GM18499 (cell line): Measurements from ENCODE around the gene LYSMD4.

Experiments used
- ATAC-seq: cut with Tn5 transposase; IDR thresholded peaks from one replicate; pipeline ENCODE4 v1.9.1; 2021; ENCODE audit warnings: moderate number of reproducible peaks; ENCODE audit not compliant: insufficient read depth, unreplicated experiment

The LYSMD4 gene

DNA sequence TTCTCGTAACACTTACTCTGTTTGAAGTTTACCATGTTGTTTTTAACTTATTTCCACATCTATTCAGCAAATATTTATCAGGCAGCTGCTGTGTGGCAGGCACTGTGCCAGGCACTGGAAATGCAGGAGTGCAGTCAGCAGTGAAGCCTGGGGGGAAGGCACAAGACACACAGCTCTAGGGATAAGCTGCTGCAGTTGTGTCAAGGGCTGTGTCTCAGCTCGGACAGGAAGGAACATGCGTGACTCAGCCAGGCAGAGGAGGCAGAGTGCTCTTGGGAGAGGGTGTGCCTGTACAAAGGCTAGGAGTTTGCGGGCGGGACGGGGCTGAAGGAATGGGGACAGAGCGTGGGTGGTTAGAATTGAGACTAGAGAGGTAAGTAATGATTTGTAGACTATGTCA lies 24.7 kb downstream of the LYSMD4 start:
- ATAC-seq, result no peak

- ATAC-seq, result no peak
Measured at GRCh38 chr15:99707473-99708270, 25.6 kb downstream of the LYSMD4 start.

- no peak for ATAC-seq
Measured at GRCh38 chr15:99706557-99707303, 26.5 kb downstream of the LYSMD4 start.

- ATAC-seq, result no peak
Measured at GRCh38 chr15:99704444-99704838, 28.8 kb downstream of the LYSMD4 start.

DNA sequence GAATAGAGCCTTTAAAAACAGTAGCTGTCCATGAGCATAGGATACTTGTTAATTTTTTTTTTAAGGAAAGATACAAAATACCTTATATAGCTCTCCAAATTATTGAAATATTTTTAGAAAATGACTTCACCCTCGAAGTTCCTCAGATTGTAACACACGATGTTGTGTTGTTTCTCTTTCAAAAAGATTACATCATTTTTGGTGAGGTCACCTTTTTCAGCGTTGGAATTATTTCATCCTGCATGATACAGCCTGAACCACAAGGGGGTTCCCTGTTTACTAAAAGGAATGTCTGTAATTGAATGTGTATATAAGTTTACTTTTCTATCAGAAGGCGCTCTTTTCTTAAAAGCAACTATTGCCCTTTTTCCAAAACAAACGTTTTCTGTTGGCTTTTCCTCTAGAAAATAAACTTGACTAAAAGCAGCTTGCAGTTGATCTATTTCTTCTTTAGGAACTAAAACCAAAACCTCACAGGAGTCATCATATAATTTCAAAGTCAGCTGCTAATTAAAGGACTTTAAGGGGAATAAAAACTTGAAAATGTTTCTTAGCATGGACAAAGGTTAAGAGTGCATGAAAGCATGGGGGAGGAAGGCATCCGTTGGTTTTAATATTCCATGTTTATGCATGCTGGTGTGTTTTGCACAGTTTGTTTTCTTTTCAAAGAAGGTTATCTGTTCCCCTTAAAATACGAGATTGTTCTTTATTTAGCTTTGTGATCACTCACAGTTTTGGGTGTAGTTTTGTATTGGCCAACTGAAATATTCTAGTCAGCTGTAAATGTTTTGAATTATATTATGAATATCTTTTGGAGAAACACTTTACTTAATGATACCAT lies 29.4 kb downstream of the LYSMD4 start:
- peak; percentile 55 for ATAC-seq

GRCh38 chr15:99702895-99703602 lies 30.2 kb downstream of the LYSMD4 start:
- ATAC-seq, result no peak

DNA sequence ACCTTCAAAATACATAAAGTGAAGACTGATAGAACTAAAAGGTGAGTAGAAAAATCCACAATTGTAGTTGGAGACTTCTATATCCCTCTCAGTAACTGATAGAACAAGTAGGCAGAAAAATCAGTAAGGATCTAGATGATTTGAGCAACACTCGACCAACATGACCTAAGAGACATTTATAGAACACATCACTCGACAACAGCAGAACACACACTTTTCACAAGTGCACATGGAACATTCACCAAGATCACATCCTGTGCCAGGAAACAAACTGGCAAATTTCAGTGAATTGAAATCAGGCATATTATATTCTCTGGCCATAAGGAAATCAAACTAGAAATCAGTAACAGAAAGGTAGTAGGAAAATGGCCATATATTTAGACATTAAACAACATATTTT lies 37.1 kb downstream of the LYSMD4 start:
- ATAC-seq, result no peak

- no peak for ATAC-seq
Measured at GRCh38 chr15:99692825-99693224, 40.4 kb downstream of the LYSMD4 start.

DNA sequence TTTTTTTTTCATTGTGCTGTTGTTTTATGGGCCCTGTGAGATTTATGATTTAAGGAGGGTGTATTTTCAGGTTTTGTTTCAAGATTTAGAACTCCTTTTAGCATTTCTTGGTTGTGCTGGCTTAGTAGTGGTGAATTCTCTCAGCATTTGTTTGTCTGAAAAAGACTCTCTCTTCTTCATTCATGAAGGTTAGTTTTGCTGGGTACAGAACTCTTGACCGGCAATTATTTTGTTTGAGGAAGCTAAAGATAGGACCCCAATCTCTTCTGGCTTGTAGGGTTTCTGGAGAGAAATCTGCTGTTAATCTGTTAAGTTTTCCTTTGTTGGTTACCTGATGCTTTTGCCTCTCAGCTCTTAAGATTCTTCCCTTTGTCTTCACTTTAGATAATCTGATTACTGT lies 46.9 kb downstream of the LYSMD4 start:
- ATAC-seq, result no peak

DNA sequence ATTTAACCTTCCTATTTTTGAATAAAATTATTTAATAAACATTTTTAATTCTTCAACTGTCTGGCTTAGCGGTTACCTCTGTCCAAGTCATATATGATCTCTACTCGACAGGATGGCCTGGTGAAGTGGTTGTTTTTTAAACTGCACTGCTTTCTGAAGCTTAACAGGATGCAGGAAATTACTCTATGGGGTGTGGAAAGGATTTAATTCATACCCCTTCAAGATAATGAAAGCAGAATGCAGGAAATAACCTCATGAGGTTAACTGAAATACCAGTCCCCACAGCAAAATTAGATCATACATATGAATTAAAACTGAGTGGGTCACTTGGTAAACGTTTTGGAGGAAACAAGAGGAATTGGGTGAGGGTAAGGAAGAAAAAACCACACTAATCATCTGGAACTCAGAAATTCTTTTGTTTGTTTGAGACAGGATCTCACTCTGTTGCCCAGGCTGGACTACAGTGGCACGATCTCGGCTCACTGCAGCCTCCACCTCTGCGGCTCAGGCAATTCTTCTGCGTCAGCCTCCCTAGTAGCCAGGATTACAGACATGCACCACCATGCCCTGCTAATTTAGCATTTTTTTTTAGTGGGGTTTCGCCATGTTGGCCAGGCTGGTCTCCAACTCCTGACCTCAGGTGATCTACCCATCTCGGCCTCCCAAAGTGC lies 50.1 kb downstream of the LYSMD4 start:
- ATAC-seq, result no peak

- no peak for ATAC-seq
Measured at GRCh38 chr15:99682455-99682854, 50.8 kb downstream of the LYSMD4 start.

DNA sequence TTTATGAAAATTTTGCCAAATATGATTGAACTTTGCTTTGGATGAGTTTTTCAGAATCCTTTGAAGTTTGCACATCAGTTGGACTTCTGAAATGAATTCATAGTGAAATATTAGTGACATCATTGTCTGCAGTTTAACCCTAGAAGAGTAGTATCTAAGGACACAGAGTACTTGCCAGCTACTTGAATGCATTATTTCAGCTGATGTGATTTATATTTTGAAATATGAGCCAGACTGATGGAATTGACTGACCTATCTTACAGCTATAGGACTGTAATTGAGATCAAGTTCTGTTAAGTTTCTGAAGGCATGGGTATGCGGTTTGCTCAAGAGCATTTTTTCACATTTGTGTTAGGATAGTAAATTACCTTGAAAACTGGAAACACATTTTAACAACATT lies 51.2 kb downstream of the LYSMD4 start:
- ATAC-seq, result no peak

GRCh38 chr15:99680276-99680675 lies 53.0 kb downstream of the LYSMD4 start:
- ATAC-seq, result no peak

DNA sequence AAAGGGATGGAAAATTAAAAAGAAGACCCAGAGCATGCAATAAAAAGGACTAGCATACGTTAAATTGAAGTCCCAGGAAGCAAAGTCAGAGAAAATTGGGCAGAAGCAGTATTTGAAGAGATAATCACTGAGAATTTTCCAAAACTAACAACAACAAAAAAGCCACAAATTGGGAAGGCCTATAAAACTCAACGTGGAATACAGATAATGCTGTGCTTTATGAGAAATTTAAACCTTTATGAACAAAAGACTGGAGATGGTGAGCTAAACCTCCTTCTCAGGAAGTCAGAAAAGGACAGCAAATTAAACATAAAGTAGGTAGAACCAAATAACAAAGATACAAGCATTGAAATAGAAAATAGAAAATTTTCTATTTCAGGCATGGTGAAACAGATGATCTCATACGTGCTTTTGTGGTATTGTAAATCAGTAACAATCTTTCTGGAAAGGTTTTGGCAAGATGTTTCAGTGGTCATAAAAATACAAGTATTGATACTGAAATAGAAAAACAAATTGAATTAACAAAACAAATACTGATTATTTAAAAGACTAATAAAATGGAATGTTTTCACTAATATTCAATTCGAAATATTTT lies 55.6 kb downstream of the LYSMD4 start:
- ATAC-seq, result no peak
